NCI-H524 treated with DMSO at 0.1 percent for 48 hours (cell line): ENCODE measurements around the gene PAX8.
"Not testable (repeated sequence)": the region's sequence is repeated elsewhere in the genome, so short reads cannot be mapped to it uniquely, and the experiment has no call there.

ENCODE experiments used
- DNase-seq: peaks from one replicate; lab custom pipeline; 2025; lab: John Stamatoyannopoulos, UW

The PAX8 gene

DNA sequence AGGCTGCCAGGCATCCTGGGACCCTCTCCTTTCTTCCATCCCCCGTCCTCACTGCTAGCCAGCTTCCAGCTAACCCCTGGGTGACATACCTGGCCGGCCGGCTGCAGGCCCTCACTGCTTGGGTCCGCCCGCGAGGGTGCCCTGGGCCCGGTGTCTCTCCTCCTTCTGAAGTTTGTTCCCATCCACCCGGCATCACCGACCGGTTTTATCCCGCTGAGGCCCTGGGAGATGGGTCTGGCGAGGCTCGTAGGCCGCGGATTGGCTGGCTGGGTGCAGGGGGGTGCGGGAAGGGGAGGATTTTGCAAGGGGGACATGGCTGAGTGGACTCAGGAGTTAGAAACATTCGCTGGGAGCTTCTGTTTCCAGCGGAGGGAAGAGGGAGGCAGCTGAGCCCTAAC is at the start of gene PAX8:
PAX8 (minus strand) TSS at position 180 of the 398 bp plus-strand sequence. CDS start 527 bp downstream, outside the sequence.
- DNase-seq: no peak

GRCh38 chr2:113328043-113328442 is 49.3 kb upstream of the PAX8 start:
- no peak for DNase-seq

DNA sequence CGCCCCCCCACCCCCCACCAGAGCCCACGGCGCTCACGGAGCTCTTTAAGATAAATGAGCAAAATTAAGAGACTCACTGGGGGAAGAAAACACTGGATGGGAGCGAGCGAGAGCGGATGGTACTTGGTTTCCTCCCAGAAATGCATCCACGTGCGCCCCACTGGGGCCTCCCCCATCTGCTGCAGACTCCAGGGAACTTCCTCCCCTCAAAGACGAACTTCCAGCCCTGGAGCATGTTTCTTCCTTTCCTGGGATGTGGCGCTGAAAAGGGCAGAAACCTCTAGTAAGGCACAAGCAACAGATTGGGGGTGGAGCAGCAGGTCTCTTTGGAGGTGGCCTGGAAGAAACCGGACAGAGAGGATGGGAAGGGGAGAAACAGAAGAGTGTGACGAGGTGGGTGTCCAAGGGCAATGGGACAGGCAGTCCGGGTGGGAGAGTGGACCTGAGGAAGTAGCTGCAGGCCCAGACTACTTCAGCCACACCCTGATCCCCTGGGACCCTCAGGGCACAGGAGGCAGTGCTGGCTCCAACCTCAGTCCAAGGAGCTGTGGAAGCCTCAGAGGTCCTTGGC is 46.5 kb upstream of the PAX8 start:
- DNase-seq: not testable (repeated sequence)

GRCh38 chr2:113324684-113325160 is 46.0 kb upstream of the PAX8 start:
- DNase-seq: no peak

DNA sequence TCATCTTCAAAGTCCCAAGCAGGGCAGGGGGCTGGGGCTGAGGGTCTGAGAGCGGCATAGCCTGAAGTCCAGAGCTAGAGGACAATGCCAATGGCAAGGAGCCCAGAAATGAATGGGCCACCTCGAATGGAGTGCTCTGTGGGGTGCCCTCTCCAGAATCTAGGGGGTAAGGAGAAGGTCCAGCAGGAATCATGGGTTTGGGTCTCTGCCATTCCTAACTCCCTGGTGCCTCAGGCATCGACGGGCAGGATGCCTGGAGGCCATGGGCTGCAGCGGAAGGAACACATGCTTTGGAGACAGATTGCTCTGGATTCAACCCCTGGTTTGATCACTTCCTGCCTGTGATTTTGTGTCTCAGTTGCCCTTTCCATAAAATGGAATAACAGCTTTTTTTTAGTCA is 44.4 kb upstream of the PAX8 start:
- not testable (repeated sequence) for DNase-seq

- DNase-seq: not testable (repeated sequence)
Observed at GRCh38 chr2:113320106-113320505, 41.4 kb upstream of the PAX8 start.

- DNase-seq: not testable (repeated sequence)
Observed at GRCh38 chr2:113318941-113319340, 40.2 kb upstream of the PAX8 start.

GRCh38 chr2:113316085-113316484 is 37.4 kb upstream of the PAX8 start:
- DNase-seq: no peak

DNA sequence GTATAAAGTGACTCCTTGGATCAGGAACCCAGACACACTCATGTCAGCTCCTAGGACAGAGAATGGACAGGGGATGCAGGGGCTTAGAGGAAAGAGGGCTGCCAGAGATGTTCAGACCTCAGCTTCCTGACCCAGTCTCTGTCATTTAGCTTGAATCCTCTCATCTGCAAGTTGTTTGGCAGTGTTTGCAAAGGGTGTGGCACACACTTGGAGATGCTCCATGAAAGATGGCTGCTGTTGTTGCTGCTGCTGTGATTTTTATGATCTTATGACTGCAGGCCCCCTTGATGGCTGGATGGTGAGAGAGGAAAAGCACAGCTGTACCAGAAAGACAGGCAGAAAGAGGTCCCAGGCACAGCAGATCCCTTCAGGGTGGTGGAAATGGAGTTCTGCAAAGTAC is 35.9 kb upstream of the PAX8 start:
- not testable (repeated sequence) for DNase-seq

GRCh38 chr2:113314176-113314575 is 35.5 kb upstream of the PAX8 start:
- DNase-seq: not testable (repeated sequence)

GRCh38 chr2:113311781-113312180 is 33.1 kb upstream of the PAX8 start:
- not testable (repeated sequence) for DNase-seq

DNA sequence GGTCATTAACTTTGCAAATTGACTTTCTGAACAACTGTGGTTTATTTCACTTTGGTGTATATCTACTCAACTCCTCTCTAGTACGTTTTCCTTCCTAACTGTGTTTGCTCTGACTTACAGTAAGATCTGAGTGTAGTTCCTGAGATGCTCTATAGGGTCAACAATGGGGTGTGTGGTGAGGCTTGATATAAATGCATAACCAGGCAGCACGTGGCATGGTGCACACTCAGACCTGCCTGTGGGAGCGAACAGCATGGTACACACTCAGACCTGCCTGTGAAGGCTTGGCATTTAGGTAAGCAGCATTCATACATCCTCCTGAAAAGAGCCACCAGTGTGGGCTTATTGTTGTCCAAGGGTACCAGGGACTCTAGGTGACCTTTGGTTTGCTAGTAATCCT is 32.5 kb upstream of the PAX8 start:
- DNase-seq: not testable (repeated sequence)

- DNase-seq: no peak
Observed at GRCh38 chr2:113309655-113310387, 31.1 kb upstream of the PAX8 start.

- DNase-seq: not testable (repeated sequence)
Observed at GRCh38 chr2:113308784-113309183, 30.1 kb upstream of the PAX8 start.

- not testable (repeated sequence) for DNase-seq
Observed at GRCh38 chr2:113306207-113306606, 27.5 kb upstream of the PAX8 start.

DNA sequence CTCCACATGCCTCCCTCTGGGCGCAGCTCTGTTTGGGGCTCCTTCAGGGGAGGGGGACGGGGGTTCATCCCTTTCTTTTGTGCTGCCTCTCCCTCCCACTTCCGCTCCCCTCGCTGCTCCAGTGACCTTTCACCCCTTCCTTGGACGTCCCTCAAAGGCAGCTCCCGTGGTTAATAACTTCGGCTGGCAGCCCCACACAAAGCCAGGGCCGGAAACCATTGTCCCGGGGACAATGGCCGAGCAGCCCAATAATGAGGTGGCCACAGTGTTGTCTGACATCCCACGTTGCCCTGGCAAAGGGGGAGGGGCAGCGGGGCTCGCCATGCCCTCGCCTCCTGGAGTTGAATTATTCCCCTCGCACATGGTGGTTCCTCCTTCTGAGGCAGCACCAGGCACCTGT is 27.0 kb upstream of the PAX8 start:
- not testable (repeated sequence) for DNase-seq

- no peak for DNase-seq
Observed at GRCh38 chr2:113305146-113305545, 26.4 kb upstream of the PAX8 start.

GRCh38 chr2:113304702-113305101 is 26.0 kb upstream of the PAX8 start:
- no peak for DNase-seq

- not testable (repeated sequence) for DNase-seq
Observed at GRCh38 chr2:113302216-113302980, 23.7 kb upstream of the PAX8 start.

GRCh38 chr2:113300281-113300680 is 21.6 kb upstream of the PAX8 start:
- DNase-seq: no peak

DNA sequence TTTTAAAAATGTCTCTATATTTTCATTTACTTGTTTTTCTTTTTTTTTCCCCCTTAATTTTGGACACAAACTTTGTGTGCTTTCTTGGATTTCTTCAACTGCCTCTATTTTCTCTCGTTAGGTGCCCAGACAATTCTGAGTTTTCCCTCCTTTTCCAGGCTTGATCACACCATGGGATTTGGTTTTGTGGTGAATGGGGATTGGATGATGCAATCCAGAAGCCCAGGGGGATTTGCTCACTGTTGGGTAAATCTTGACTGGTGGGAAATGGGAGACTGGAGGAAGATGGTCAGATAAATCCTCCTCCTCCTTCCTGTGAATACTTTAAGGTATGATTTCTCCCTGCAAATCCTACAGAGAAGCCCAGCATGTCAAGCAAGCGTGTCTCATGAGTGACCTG is 19.5 kb upstream of the PAX8 start:
- no peak for DNase-seq

DNA sequence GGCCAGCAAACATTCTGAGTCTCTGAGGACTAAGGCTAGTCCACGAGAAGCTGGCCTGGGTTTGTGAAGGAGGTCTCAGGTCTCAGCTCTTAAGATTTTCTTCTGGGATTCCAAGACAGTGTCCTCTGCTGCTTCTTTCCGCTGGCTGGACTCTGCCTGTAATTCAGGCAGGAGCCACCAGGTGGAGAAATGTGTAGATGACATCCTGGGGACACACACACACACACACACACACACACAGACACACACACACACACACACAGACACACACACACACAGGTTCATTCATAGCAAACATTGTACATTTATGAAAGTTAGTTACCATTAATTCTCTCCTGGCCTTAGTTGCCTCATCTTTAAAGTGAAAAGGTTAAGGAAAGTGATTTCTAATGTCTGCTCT is 18.9 kb upstream of the PAX8 start:
- not testable (repeated sequence) for DNase-seq

- no peak for DNase-seq
Observed at GRCh38 chr2:113291191-113291590, 12.5 kb upstream of the PAX8 start.
